ENCODE results near the gene TMEM151A.

The TMEM151A gene

DNA sequence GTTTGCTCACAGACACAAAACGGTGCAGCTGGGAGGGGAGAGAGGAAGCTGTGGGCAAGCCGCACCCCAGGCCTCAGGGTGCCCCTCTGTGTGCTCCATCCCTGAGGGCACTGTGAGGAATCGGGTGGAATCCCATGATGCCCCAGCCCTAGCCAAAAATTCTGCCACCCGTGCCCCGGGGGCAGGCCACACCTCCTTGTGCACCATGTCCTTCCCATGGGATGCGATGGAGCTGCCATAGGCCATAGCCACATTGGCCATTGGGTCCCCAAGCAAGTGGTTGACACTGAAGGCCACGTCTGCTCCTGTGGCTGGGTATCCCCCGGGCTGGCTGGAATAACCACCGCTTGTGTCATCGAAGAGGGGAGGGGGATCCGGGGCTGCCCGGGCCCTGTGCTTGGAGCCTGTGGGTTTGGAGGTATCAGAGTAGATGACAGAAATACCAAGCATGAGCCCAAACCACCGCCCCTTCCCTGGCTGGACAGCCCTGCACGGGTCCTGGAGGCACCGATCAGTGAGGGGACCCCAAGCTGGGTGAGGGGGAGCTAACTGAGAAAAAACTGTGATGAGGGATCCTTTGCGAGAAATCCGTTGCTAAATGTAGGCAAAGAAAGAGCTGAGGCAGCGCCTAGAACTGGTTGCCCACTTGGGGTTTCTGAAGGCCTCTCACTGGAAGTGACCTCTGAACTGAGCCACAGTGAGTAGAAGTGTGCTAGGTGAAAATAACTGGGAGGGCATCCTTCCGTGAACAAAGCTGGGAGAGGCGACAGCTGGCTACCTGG is 3.6 kb upstream of the TMEM151A start:
- Histone ChIP-seq H3K27ac (peak overlapping the region; percentile 97), H3K36me3 (replicated peaks) (peaks cover 15% of the 10 kb centered on the region), H3K4me3 (ENCODE audit: low read depth, low read length) (peak overlapping the region; percentile 72), H3K27me3 (replicated peaks) (peaks cover 18% of the 10 kb centered on the region)
- TF ChIP-seq, protein P1, sequence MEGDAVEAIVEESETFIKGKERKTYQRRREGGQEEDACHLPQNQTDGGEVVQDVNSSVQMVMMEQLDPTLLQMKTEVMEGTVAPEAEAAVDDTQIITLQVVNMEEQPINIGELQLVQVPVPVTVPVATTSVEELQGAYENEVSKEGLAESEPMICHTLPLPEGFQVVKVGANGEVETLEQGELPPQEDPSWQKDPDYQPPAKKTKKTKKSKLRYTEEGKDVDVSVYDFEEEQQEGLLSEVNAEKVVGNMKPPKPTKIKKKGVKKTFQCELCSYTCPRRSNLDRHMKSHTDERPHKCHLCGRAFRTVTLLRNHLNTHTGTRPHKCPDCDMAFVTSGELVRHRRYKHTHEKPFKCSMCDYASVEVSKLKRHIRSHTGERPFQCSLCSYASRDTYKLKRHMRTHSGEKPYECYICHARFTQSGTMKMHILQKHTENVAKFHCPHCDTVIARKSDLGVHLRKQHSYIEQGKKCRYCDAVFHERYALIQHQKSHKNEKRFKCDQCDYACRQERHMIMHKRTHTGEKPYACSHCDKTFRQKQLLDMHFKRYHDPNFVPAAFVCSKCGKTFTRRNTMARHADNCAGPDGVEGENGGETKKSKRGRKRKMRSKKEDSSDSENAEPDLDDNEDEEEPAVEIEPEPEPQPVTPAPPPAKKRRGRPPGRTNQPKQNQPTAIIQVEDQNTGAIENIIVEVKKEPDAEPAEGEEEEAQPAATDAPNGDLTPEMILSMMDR (IDR thresholded peaks at IDR 0.05; ENCODE audit: low read depth, low read length, missing control alignments) = no peak
- in situ Hi-C loops (cut with HindIII; ENCODE audit: low pct_ligation_motif_present, low sequenced_read_pairs) = no loop called here
- DNase-seq = no peak

DNA sequence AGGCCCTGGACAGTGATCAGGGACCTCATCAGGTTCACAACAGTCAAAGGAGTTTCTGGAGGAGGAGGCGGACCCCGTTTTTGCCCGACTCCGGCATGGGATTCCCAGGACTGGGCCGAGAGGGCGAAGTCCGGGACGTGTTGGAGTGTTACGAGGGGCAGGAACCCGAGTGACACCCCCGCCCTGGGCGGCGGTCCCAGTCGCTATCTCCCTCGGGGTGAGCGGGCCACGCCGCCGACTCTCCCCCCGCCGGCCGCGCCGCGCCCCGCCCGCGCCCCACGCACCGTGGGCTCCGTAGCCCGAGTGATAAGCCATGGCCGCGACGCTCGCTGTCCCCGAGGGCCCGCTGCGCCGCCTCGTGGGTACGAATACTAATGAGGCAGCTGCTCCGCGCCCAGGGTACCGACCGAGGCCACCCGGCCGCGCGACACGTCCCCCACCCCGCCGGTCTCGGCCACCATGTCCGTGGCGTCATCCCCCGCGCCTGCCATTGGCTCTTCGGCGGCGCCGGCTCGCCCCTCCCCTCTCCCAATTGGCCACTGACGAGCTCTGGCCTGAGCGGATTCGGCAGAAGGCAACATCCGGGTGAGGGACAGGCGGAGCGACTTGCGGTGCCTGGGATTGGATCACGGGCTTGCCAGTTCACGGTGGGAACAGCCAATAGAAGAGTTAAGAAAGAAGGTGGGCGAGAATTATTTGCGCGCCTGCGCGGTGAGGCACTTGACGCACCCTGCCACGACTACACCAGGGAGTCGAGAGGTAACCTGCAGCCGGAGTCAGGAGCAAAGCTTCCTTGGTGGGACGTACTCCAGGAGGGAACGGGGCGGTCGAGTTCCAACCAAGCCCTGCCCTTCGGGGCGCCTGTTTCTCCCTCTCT is 2.8 kb upstream of the TMEM151A start, which contains the start of gene YIF1A:
TSS of gene YIF1A (minus strand) at position 473 of the 877 bp plus-strand sequence. CDS start at position 315, 158 bp downstream.
- in situ Hi-C loops (cut with HindIII; ENCODE audit: low pct_ligation_motif_present, low sequenced_read_pairs) = no loop called here

DNA sequence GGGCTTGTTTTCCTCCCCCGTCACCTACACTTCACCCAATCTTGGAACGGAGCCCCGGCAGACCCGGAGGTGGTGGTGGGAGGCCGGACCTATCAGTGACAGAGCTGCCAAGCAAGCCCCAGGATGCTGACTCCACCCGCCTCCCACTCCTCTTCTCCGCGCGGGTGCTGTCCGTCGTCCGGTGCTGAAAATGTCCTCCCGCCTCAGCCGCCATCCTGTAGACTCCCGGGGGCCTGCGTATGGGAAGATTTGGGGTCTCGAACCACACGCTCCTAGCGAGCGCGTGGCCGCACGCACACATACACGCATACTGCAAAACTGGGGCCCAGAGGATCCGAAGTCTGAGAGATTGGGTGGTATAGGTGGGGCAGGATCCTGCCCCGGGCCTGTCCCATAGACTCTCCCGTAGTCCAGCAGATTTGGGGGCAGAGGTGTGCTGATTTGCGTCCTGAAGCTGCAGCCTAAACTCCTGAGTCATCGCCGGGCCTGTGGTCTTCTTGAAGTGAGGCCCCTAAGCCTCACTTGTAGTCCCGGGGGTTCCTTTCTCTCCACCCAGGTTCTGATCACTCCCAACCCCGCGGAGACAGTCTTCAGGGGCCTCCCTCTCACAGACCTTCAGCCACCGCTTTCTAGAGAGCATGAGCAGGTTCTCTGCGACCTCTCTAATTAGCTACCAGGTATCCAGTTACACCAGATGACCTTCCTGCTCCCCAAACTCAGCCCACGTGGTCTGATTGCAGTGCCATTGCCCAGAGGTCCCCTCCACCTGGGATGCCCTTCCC is 2.0 kb upstream of the TMEM151A start:
- peaks cover 19% of the 10 kb centered on the region for H3K27me3 ChIP-seq (replicated peaks)
- H3K4me3 ChIP-seq (ENCODE audit: low read depth, low read length) = peak overlapping the region; percentile 72
- peak overlapping the region; percentile 97 for H3K27ac ChIP-seq
- TF ChIP-seq, protein P1 (IDR thresholded peaks at IDR 0.05; ENCODE audit: low read depth, low read length, missing control alignments) = no peak
- in situ Hi-C loops (cut with HindIII; ENCODE audit: low pct_ligation_motif_present, low sequenced_read_pairs) = no loop called here
- no peak for DNase-seq
- H3K36me3 ChIP-seq (replicated peaks) = peaks cover 9% of the 10 kb centered on the region

More for the DNA sequence above, 2.8 kb upstream of the TMEM151A start, which contains the start of gene YIF1A:
- H3K36me3 ChIP-seq (replicated peaks) = peaks cover 12% of the 10 kb centered on the region
- peak within 1 kb of the TSS; percentile 97 for H3K27ac ChIP-seq
- H3K4me3 ChIP-seq (ENCODE audit: low read depth, low read length) = peak within 1 kb of the TSS; percentile 72
- H3K27me3 ChIP-seq (replicated peaks) = peaks cover 19% of the 10 kb centered on the region
- TF ChIP-seq, protein P1 (IDR thresholded peaks at IDR 0.05; ENCODE audit: low read depth, low read length, missing control alignments) = no peak
- DNase-seq = peak; percentile 100

DNA sequence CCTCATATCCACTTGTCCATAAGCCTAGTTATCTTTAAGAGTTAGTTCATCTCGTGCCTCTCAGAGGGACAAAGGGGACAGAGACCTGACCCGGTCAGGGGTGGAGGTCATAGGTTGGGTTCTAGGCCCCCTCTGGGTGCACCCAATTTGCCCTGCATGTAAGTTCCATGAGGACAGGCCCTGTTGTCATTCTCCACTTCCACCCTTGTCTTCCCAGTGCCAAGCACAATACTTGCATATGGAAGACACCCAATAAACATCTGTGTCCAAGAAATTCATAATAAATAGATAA is 1.4 kb upstream of the TMEM151A start:
- in situ Hi-C loops (cut with HindIII; ENCODE audit: low pct_ligation_motif_present, low sequenced_read_pairs) = no loop called here
- no peak for DNase-seq
- TF ChIP-seq, protein P1 (IDR thresholded peaks at IDR 0.05; ENCODE audit: low read depth, low read length, missing control alignments) = no peak
- no peak overlapping the region for H3K27ac ChIP-seq
- peaks cover 9% of the 10 kb centered on the region for H3K36me3 ChIP-seq (replicated peaks)
- peaks cover 19% of the 10 kb centered on the region for H3K27me3 ChIP-seq (replicated peaks)
- no peak overlapping the region for H3K4me3 ChIP-seq (ENCODE audit: low read depth, low read length)

DNA sequence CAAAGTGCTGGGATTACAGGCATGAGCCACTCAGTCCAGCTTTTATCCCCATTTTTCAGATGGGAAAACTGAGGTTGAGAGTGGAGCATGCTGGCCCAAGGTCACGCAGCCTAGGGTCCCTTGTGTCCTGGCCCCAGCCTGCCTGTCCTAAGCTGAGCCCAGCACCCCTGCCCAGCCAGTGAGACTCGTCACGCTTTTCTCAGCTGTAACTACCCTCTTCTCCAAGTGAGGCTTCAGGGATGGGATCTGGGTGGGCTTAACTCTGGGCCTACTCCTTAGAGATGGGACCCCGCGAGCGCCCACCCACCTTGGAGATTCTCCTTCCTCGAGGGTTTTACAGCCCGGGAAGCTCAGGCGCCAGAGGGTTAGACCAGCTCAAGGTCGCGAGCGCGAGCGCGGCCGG is 390 bp upstream of the TMEM151A start:
- Histone ChIP-seq H3K27ac (no peak overlapping the region), H3K36me3 (replicated peaks) (peaks cover 7% of the 10 kb centered on the region), H3K4me3 (ENCODE audit: low read depth, low read length) (no peak overlapping the region), H3K27me3 (replicated peaks) (peaks cover 19% of the 10 kb centered on the region)
- in situ Hi-C loops (cut with HindIII; ENCODE audit: low pct_ligation_motif_present, low sequenced_read_pairs) = no loop called here
- no peak for DNase-seq
- TF ChIP-seq, protein P1 (IDR thresholded peaks at IDR 0.05; ENCODE audit: low read depth, low read length, missing control alignments) = no peak
